Right lobe of liver (tissue), 4 donors: ENCODE results near the gene PRTFDC1.

Experiments used
- POLR2A ChIP-seq: fragments of 450-650 bp; IDR thresholded peaks from one replicate; pipeline ENCODE4 v1.6.1; 2017; ENCODE audit warnings: antibody characterized with exemption, mild to moderate bottlenecking
- TF ChIP-seq, protein P1 (sequence below), 4 donors: fragments of 200-600 bp in 3 of 4; fragments of 450-650 bp in 1 of 4; IDR thresholded peaks; one replicate each; pipeline versions ENCODE4 v1.5.1 to v1.8.0; 2016 to 2022; ENCODE audit warnings: antibody characterized with exemption in 4 of 4, mild to moderate bottlenecking in 2 of 4
- donor health status: DM: no; HTN: no; CAD: no.
- donor health status: DM: no; HTN: no; CAD: no.
- donor health status: DM: no; HTN: yes; CAD: no.

DNA sequence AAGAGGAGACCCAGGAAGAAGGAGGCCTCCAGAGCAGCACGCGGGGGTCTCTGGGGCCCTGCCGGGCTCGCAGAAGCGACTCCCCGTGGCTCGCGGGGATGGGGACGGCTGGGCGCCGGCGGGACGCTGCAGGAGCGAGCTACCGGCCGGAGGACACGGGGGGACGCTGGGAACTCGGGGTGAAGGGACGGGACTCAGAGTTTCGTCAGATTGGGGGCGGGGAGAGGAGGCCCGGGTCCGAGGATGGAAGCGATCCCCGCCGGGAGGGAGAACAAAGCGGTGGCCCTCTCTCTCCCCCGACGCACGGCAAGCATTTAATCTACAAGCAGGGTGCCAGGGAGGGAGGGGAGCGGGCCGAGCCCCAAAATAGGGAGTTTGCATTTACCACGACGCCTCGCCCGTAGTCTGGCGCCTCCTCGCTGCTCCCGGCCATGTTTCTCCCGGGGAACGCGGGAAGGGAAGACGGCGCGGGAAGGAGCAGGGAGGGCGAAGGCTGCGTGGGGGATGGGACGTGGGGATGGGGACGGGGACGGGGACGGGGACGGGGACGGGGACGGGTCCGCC is at the start of gene PRTFDC1:
- TF ChIP-seq, protein P1, sequence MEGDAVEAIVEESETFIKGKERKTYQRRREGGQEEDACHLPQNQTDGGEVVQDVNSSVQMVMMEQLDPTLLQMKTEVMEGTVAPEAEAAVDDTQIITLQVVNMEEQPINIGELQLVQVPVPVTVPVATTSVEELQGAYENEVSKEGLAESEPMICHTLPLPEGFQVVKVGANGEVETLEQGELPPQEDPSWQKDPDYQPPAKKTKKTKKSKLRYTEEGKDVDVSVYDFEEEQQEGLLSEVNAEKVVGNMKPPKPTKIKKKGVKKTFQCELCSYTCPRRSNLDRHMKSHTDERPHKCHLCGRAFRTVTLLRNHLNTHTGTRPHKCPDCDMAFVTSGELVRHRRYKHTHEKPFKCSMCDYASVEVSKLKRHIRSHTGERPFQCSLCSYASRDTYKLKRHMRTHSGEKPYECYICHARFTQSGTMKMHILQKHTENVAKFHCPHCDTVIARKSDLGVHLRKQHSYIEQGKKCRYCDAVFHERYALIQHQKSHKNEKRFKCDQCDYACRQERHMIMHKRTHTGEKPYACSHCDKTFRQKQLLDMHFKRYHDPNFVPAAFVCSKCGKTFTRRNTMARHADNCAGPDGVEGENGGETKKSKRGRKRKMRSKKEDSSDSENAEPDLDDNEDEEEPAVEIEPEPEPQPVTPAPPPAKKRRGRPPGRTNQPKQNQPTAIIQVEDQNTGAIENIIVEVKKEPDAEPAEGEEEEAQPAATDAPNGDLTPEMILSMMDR (IDR thresholded peaks at IDR 0.05): no peak
- no peak for TF ChIP-seq POLR2A
